ENCODE results near the gene MAGEB10.
"Not testable (repeated sequence)": the region's sequence is repeated elsewhere in the genome, so short reads cannot be mapped to it uniquely, and the experiment has no call there.

Gene MAGEB10, protein sequence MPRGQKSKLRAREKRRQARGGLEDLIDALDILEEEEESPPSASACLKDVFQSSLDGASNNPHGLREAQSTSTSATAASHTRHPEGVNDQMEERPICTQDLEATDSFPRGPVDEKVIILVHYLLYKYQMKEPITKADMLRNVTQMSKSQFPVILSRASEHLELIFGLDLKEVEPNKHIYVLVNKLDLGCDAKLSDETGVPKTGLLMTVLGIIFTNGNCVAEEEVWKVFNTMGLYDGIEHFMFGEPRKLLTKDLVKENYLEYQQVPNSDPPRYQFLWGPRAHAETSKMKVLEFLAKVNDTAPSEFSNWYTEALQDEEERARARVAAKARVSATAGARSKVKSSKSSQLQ

DNA sequence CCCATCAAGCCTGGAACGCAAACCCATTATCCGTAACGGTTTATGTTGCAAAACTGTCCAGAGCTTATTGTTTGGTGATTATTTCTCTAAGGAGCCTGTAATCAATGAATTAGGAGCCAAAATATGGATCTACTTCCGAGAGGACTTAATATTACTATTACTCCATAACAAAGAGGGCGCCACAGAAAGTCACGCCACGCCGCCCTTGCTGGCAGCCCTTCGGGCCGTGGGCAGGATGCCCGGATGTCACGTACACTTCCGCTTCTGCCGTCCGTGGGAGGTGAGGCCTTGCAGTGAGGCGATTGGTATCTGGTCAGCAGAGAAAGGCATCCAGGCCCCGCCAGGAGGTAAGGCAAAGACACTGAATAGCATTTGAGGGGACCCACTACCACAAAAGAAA lies at the start of gene MAGEB10:
Gene MAGEB10, plus strand, starts transcription at position 301 of the 400 bp plus-strand sequence. CDS start 13,317 bp downstream, outside the sequence.
- no peak for DNase-seq (ENCODE audit: low spot score)

DNA sequence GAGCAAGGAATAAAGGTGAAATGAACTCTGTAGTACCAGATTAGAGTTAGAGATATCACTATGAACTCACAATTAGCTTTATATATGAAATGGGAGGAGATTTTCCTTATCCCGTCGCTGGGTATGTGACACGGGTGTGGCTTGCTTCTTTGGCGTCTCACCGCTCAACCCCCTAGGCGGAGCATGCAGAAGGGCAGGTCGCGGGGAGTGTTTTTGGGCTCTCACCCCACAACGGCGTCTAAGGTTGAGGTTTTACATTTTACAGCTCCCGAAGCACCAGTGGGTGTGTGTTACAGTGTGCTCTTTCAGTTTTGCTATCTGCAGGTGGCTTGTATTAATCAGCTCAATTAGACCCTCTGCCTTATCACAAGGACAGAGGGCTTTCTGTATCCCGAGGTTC lies 42.1 kb upstream of the MAGEB10 start:
- DNase-seq (ENCODE audit: low spot score) = no peak

DNA sequence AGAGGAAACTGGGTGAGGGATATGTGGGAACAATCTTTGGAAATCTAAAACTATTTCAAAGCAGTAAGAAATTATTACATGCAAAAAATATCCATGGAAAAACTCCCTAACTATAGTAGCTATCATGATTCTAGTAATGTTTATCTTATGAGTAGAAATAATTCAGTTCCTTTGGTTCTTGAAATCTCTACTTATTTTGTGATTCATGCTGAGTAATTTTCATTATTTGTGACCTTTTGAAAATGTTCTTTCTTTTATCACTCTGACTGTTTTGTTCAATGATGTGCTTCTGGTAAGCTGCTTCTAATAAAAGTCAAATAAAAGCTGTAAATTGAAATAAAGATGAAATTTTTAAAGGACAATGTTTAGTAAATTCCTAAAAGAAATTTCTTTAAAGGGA lies 40.4 kb upstream of the MAGEB10 start:
- DNase-seq (ENCODE audit: low spot score) = no peak

DNA sequence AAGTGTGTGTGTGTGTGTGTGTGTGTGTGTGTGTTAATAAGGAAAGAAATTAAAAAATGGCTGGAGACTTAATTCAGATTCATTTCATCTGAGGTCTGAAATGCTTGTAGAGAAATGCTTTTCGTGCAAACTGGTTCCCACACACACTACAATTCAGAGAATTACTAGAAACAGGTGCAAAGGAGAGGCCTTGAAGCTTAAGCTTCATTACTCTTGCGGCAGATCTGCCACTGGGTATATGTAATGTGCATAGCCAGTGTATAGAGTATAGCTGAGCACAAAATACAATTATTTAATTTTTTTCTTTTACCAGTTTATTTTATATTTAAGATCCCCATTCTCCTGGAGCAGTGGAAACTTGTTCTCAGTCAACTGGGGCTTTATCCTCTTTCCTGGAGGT lies 31.8 kb upstream of the MAGEB10 start:
- DNase-seq (ENCODE audit: low spot score) = no peak

DNA sequence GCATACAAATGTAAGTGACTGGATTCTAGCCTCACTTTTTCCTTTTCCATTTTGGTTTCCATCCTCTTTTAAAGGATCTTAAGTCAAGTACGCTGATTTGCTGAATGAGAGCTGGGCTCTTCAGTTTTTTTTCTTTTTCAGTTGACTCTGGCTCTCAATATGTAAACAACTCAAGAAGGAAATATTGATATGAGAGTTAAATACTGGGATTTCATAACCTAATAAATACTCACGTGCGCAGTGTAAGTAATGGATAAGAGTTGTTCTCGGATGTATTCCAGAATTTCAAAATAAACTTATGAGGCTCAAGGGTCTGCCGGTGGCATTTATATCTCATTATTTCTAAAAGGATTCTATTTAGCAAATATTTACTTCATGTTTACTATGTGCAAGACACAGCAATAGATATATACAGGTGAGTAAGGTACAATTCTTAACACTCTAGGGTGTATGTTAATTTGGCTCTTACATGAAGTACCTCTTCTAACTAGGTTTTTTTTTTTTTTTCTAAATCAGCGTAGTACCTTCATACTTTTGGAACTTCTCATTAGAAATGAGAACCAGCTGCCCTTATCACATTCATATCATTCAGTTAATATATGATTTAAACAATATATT lies 11.0 kb upstream of the MAGEB10 start:
- DNase-seq (ENCODE audit: low spot score) = no peak

DNA sequence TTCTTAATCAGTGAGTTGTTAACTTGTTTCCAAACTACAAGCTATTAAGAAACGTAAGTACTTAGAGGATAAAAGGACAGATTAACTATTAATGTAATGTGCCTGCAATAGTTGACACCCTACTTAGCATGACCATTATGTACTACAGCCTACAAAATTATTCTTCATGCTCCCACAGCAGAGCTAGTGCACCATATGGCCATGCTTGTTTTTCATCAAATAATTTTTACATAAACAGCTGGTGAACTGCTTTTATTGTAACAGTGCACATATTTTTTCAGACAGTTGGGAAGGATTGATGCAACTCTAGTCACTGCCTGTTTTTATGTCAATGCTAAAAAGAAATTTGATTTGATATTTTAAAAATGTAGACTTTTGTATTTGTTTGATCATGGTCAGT lies 10.2 kb upstream of the MAGEB10 start:
- DNase-seq (ENCODE audit: low spot score) = no peak

DNA sequence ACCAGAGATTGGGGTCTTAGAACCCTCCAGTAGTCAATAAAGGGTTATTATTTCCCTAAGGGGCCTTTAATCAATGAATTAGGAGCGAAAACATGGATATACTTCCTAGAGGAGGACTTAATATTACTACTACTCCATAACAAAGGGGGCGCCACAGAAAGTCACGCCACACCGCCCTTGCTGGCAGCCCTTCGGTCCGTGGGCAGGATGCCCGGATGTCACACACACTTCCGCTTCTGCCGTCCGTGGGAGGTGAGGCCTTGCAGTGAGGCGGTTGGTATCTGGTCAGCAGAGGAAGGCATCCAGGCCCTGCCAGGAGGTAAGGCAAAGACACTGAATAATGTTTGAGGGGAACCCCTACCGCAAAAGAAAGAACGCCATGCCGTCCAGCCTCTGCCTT lies 436 bp downstream of the MAGEB10 start:
- no peak for DNase-seq (ENCODE audit: low spot score)

DNA sequence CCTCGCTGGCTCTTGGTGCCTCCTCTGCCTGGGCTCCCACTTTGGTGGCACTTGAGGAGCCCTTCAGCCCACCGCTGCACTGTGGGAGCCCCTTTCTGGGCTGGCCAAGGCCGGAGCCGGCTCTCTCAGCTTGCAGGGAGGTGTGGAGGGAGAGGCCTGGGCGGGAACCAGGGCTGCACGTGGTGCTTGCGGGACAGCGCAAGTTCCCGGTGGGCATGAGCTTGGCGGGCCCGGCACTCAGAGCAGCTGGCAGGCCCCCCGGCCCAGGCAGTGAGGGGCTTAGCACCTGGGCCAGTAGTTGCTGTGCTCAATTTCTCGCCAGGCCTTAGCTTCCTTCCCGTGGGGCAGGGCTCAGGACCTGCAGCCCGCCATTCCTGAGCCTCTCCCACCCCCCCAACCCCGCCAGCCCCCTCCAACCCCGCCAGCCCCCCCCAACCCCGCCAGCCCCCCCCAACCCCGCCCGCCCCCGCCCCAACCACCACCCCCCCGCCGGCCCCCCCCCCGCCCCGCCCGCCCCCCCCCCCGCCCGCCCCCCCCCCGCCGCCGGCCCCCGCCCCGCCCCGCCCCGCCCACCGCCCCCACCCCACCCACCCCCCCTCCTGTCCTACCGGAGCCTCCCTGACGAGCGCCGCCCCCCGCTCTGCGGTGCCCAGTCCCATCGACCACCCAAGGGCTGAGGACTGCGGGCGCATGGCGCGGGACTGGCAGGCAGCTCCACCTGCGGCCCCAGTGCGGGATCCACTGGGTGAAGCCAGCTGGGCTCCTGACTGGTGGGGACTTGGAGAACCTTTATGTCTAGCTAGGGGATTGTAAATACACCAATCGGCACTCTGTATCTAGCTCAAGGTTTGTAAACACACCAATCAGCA lies 1.4 kb downstream of the MAGEB10 start:
- DNase-seq (ENCODE audit: low spot score) = not testable (repeated sequence)

DNA sequence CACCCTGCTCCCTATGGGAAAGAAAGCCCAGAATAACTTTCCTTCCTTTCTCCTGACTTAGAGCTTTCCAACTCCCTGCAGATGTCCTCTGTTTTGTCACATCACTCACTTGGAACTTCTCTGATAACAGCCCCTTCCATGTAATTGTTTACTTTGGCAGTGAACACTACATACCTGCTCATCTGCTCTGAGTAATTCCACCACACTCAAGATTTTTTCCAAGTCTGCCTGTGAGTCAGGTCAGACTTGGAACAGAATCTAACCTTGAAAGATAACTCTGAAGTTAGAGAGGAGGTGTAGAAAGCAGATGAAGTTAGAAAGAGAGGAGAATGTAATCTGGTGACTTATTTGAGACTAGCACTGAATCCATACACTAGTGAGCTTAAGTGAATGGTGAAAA lies 7.4 kb downstream of the MAGEB10 start:
- no peak for DNase-seq (ENCODE audit: low spot score)

DNA sequence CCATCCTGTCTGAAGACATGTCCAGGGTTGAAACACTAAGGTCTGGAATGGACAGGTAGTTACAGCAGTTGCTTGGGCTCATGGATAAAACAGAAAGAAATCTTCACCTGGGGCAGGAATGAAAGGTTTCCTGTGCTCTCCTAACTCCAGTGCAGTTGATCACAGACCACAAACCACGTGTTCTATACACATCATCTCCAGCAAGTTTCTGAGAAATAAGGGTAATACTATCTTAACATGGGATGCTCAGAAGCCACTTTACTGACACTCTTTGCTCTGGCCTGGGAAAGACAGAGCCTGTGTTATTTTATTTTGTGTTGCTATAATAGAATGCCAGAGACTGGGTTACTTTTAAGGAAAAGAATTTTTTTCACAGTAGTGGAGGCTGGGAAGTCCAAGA lies 16.0 kb downstream of the MAGEB10 start:
- no peak for DNase-seq (ENCODE audit: low spot score)

DNA sequence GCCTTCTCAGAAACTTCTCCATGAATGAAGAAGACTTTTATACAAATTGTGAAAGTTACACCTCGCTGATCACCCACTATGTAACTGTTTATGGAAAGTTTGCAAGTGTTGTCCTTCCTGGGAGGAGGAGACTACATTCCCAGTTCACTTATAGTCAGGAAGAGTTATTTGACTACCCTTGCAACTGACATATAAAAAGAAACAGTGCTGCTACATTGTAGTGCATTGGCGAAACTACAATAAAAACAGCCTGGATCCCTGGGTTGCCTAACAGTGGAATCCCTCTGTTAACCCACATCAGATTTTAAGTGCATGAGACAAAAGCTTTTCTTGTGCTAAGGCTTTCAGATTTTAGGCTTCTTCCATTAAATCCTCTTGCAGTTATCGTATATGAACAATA lies 30.4 kb downstream of the MAGEB10 start:
- DNase-seq (ENCODE audit: low spot score) = no peak

DNA sequence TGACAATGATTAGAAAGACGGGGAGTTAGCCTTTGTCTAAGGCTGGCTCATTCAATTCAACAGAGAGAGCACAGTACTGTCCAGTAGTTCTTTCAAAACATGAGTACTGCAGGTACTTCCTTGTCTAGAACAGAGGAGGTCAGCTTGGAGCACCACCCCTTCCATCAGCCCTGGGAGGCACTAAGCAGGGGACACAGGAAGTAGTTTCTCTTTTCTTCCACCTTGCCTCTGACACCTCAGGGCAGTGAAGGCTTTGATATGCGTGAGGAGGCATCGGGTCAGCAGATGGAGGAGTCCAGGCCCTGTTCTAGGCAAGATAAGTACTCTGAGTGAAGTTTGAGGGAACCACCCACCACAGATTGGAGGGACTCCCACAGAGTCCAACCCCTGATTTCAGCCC lies 33.1 kb downstream of the MAGEB10 start:
- DNase-seq (ENCODE audit: low spot score) = no peak

DNA sequence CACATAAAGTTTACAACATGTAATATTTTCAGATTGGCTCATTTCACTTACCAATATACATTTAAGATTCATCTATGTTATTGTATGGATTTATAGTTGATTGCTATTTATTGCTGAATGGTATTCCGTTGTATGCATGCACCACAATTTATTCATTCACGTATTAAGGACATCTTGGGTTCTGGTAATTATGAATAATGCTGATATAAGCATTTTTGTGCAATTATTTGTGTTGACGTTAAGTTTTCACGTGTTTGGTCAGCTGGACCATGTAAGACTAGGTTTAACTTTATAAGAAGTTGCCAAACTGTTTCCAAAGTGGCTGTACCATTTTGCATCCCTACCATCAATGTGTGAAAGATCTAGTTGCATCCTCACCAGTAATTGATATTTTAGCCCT lies 35.1 kb downstream of the MAGEB10 start:
- no peak for DNase-seq (ENCODE audit: low spot score)

DNA sequence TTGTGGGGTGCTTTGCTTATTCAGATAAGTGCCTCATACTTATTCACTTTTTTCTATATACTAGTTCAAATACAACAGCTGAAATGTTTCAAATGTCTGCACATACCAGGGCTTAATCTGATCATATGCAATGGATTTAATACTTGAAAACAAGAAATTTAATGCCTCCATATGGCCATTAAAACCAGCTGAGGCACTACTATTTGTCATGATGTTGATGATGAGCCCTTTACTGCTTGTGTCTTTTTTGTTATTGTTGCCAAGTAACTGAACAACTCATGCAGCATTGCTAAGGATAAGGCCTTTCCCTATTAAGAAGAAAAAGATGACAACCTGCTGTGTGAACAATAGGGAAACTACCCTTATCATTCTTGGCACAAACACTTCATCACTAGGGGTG lies 52.5 kb downstream of the MAGEB10 start:
- DNase-seq (ENCODE audit: low spot score) = no peak

DNA sequence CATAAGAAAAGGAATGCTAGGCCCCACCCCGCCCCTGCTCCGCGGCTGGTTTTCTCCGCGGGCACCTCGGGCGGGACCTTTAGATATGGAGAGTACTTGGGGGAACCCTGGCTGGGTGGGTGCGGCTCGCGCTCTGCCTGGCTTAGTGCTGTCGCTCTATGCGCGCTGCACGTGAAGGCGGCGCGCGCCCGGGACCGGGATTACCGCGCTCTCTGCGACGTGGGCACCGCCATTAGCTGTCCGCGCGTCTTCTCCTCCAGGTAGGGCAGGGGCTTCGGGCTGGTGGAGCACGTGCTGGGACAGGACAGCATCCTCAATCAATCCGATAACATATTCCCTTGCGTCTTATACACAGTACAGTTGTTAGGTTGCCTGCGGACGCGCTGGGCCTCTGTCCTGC lies 56.0 kb downstream of the MAGEB10 start:
- no peak for DNase-seq (ENCODE audit: low spot score)
